AG09319 (cell line): Measurements from ENCODE around the gene AFDN.

Source experiments
- DNase-seq: peaks from one replicate; pipeline ENCODE4 v3.0.0-alpha.2; 2010; ENCODE audit warnings: low read depth; ENCODE audit errors: extremely low read depth
- CTCF ChIP-seq: IDR thresholded peaks from 2 replicates; pipeline ENCODE4 v1.5.1; 2011; ENCODE audit warnings: low read depth, mild to moderate bottlenecking, inconsistent platforms, low read length, moderate library complexity

AFDN gene

GRCh38 chr6:167860550-167861226 lies 34.0 kb downstream of the AFDN start:
- DNase-seq = no peak
- no peak for TF ChIP-seq CTCF

- no peak for TF ChIP-seq CTCF
- DNase-seq = no peak
Observed at GRCh38 chr6:167861424-167861823, 34.7 kb downstream of the AFDN start.

GRCh38 chr6:167863897-167864296 lies 37.2 kb downstream of the AFDN start:
- no peak for DNase-seq
- no peak for TF ChIP-seq CTCF

GRCh38 chr6:167866642-167867041 lies 39.9 kb downstream of the AFDN start:
- DNase-seq = no peak

GRCh38 chr6:167870321-167870720 lies 43.6 kb downstream of the AFDN start:
- TF ChIP-seq CTCF = no peak
- no peak for DNase-seq

More at GRCh38 chr6:167866642-167867041, 39.9 kb downstream of the AFDN start:
- TF ChIP-seq CTCF = no peak

GRCh38 chr6:167872538-167873210 lies 46.0 kb downstream of the AFDN start:
- TF ChIP-seq CTCF = no peak
- no peak for DNase-seq

- TF ChIP-seq CTCF = no peak
- no peak for DNase-seq
Observed at GRCh38 chr6:167877994-167878779, 51.5 kb downstream of the AFDN start.
